ENCODE measurements around the gene ANKRD31. TPM values are rescaled to one million over a fixed set of nuclear protein-coding genes. Genes with fewer than 3 reads are reported as not detected.

Gene ANKRD31
- total RNA-seq, 1 donor from 2014 or later = 0.05 TPM

- DNase-seq (ENCODE audit: low spot score) = no peak
- Mint-ChIP-seq H3K4me3 (ENCODE audit: unreplicated experiment) (no peak overlapping the region), H3K36me3 (ENCODE audit: low read depth, unreplicated experiment) (no peaks in the 10 kb centered on the region), H3K27me3 (ENCODE audit: unreplicated experiment) (no peaks in the 10 kb centered on the region), H3K9me3 (ENCODE audit: unreplicated experiment) (no peaks in the 10 kb centered on the region), H3K4me1 (ENCODE audit: unreplicated experiment) (no peaks in the 10 kb centered on the region), H3K27ac (ENCODE audit: unreplicated experiment) (no peak overlapping the region)
- no peak for TF ChIP-seq CTCF (IDR thresholded peaks at IDR 0.05; ENCODE audit: unreplicated experiment)
Observed at GRCh38 chr5:75062925-75063531, 173.7 kb downstream of the ANKRD31 start.

- Mint-ChIP-seq H3K4me1 (ENCODE audit: unreplicated experiment) (peaks cover 3% of the 10 kb centered on the region), H3K27ac (ENCODE audit: unreplicated experiment) (no peak overlapping the region), H3K27me3 (ENCODE audit: unreplicated experiment) (peaks cover 3% of the 10 kb centered on the region), H3K36me3 (ENCODE audit: low read depth, unreplicated experiment) (no peaks in the 10 kb centered on the region), H3K4me3 (ENCODE audit: unreplicated experiment) (no peak overlapping the region), H3K9me3 (ENCODE audit: unreplicated experiment) (no peaks in the 10 kb centered on the region)
- no peak for DNase-seq (ENCODE audit: low spot score)
- no peak for TF ChIP-seq CTCF (IDR thresholded peaks at IDR 0.05; ENCODE audit: unreplicated experiment)
Observed at GRCh38 chr5:75059912-75060545, 176.6 kb downstream of the ANKRD31 start.

- Mint-ChIP-seq H3K36me3 (ENCODE audit: low read depth, unreplicated experiment) (no peaks in the 10 kb centered on the region), H3K4me3 (ENCODE audit: unreplicated experiment) (no peak overlapping the region), H3K4me1 (ENCODE audit: unreplicated experiment) (peaks cover 10% of the 10 kb centered on the region), H3K27me3 (ENCODE audit: unreplicated experiment) (peaks cover 12% of the 10 kb centered on the region), H3K27ac (ENCODE audit: unreplicated experiment) (no peak overlapping the region), H3K9me3 (ENCODE audit: unreplicated experiment) (no peaks in the 10 kb centered on the region)
- no peak for DNase-seq (ENCODE audit: low spot score)
- TF ChIP-seq CTCF (IDR thresholded peaks at IDR 0.05; ENCODE audit: unreplicated experiment) = no peak
Observed at GRCh38 chr5:75058986-75059535, 177.6 kb downstream of the ANKRD31 start.

- Mint-ChIP-seq H3K4me3 (ENCODE audit: unreplicated experiment) (no peak overlapping the region), H3K36me3 (ENCODE audit: low read depth, unreplicated experiment) (no peaks in the 10 kb centered on the region), H3K27me3 (ENCODE audit: unreplicated experiment) (peaks cover 12% of the 10 kb centered on the region), H3K27ac (ENCODE audit: unreplicated experiment) (no peak overlapping the region), H3K4me1 (ENCODE audit: unreplicated experiment) (peaks cover 13% of the 10 kb centered on the region), H3K9me3 (ENCODE audit: unreplicated experiment) (no peaks in the 10 kb centered on the region)
- TF ChIP-seq CTCF (IDR thresholded peaks at IDR 0.05; ENCODE audit: unreplicated experiment) = no peak
- DNase-seq (ENCODE audit: low spot score) = no peak
Observed at GRCh38 chr5:75057561-75057960, 179.1 kb downstream of the ANKRD31 start.

GRCh38 chr5:75055727-75056144 lies 180.9 kb downstream of the ANKRD31 start:
- Mint-ChIP-seq H3K4me1 (ENCODE audit: unreplicated experiment) (peaks cover 25% of the 10 kb centered on the region), H3K4me3 (ENCODE audit: unreplicated experiment) (no peak overlapping the region), H3K27ac (ENCODE audit: unreplicated experiment) (peak overlapping the region; percentile 36), H3K27me3 (ENCODE audit: unreplicated experiment) (peaks cover 16% of the 10 kb centered on the region), H3K36me3 (ENCODE audit: low read depth, unreplicated experiment) (no peaks in the 10 kb centered on the region), H3K9me3 (ENCODE audit: unreplicated experiment) (no peaks in the 10 kb centered on the region)
- peak; percentile 10 for DNase-seq (ENCODE audit: low spot score)
- no peak for TF ChIP-seq CTCF (IDR thresholded peaks at IDR 0.05; ENCODE audit: unreplicated experiment)

Measured in endothelial cell (in vitro differentiated cells).